ENCODE results near the gene SCNN1G.

SCNN1G gene

DNA sequence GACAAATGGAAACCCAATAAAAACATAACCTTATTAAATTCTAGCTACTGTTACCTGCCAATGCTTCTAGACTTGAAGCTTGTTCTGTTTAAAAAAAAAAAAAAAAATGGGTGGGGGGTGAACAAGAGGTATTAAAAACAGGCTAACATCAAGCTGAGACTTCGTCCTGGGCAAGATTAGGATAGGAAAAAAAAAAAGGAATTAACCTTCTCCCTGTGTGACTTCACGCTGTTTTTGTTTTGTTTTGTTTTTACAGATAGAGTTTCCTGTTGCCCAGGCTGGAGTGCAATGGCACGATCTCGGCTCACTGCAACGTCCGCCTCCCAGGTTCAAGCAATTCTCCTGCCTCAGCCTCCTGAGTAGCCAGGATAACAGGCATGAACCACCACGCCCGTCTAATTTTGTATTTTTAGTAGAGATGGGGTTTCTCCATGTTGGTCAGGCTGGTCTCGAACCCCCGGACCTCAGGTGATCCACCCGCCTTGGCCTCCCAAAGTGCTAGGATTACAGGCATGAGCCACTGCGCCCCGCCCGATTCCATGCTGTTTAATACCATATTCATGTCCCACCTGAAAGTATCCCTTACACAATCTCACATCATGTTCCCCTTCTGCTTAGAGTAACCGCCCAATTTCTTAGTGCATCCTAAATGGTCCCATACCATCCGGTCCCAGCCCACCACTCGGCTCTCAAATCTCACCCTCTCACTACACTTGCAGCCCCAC lies 35.5 kb upstream of the SCNN1G start:
- no peak for TF ChIP-seq POLR2A (IDR thresholded peaks at IDR 0.05; ENCODE audit: low read depth, low read length)
- FAIRE-seq (no peak), DNase-seq (ENCODE audit: insufficient read length, low spot score) (no peak)

DNA sequence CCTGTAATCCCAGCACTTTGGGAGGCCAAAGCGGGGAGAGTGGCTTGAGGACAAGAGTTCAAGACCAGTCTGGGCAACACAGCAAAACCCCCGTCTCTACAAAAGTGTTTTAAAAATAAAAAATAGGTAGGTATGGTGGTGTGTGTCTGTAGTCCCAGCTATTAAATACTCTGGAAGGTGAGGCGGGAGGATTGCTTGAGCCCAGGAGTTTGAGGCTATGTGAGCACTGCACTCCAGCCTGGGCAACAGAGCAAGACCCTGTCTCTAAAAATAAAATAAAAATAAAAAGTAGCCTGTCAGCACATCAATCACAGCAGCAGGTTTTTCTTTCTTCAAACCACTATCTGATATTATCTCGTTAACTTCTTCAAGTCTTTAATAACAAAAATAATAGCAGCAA lies 34.9 kb upstream of the SCNN1G start:
- DNase-seq (ENCODE audit: insufficient read length, low spot score) = no peak
- TF ChIP-seq POLR2A (IDR thresholded peaks at IDR 0.05; ENCODE audit: low read depth, low read length) = no peak
- FAIRE-seq = no peak

DNA sequence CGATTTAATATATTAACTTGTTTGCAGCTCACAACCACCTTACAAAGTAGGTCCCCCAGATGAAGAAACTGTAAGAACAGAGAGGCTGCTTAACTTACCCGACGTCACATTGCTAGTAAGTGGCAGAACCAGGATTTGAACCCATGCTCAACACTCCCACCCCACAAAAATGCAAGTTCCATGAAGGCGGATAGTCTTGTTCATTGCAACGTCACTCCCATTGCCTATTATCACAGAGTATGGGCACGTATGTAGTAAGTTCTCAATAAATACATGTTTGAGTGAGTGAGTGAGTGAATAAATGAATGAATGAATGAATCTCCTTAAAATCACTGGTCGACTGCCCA lies 34.4 kb upstream of the SCNN1G start:
- no peak for DNase-seq (ENCODE audit: insufficient read length, low spot score)
- FAIRE-seq = no peak
- TF ChIP-seq POLR2A (IDR thresholded peaks at IDR 0.05; ENCODE audit: low read depth, low read length) = no peak

GRCh38 chr16:23148513-23149266 lies 33.9 kb upstream of the SCNN1G start:
- FAIRE-seq (no peak), DNase-seq (ENCODE audit: insufficient read length, low spot score) (no peak)
- TF ChIP-seq POLR2A (IDR thresholded peaks at IDR 0.05; ENCODE audit: low read depth, low read length) = 0 out of 2 replicates have a peak, but pooled peaks have one; percentile 15

GRCh38 chr16:23149267-23149992 lies 33.1 kb upstream of the SCNN1G start, which contains the start of gene USP31:
Gene USP31 (minus strand): TSS chr16:23149452. CDS start chr16:23149270, 182 bp downstream.
- FAIRE-seq (no peak), DNase-seq (ENCODE audit: insufficient read length, low spot score) (peak; percentile 81)
- peak; percentile 54 for TF ChIP-seq POLR2A (IDR thresholded peaks at IDR 0.05; ENCODE audit: low read depth, low read length)

GRCh38 chr16:23149993-23150364 lies 32.6 kb upstream of the SCNN1G start:
- DNase-seq (ENCODE audit: insufficient read length, low spot score) (no peak), FAIRE-seq (no peak)
- TF ChIP-seq POLR2A (IDR thresholded peaks at IDR 0.05; ENCODE audit: low read depth, low read length) = no peak

DNA sequence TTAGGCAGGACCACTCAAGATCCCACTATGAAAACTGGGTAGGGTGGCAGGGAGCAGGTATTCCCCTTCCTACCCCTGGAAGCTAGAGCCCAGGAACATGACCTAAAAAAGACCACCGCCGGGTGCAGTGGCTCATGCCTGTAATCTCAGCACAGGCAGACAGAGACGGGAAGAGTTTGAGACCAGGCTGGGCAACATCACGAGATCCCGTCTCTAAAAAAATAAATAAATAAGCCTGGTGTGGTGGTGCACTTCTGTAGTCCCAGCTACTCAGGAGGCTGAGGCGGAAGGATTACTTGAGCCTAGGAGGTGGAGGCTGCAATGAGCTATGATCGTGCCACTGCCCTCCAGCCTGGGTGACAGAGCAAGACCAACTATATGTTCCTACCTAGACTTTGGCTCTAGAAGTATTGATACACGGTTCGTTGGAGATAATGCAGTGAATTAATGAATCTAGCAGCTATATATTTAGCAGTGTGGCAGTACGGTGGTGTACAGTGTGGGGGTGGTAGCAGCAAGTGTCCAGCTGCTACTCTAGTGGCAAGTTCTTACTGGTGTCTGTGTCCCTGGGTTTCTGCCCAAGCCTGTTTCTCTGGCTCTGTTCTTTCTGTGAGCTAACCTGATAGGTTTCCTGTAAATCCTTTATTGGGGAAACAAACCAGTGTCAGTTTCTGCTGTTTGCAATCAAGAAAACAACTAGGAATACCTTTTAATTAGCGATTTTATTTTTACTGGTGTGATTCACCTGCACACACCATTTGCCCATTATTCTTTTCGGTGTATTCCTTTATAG lies 30.0 kb upstream of the SCNN1G start:
- FAIRE-seq (no peak), DNase-seq (ENCODE audit: insufficient read length, low spot score) (no peak)
- no peak for TF ChIP-seq POLR2A (IDR thresholded peaks at IDR 0.05; ENCODE audit: low read depth, low read length)

DNA sequence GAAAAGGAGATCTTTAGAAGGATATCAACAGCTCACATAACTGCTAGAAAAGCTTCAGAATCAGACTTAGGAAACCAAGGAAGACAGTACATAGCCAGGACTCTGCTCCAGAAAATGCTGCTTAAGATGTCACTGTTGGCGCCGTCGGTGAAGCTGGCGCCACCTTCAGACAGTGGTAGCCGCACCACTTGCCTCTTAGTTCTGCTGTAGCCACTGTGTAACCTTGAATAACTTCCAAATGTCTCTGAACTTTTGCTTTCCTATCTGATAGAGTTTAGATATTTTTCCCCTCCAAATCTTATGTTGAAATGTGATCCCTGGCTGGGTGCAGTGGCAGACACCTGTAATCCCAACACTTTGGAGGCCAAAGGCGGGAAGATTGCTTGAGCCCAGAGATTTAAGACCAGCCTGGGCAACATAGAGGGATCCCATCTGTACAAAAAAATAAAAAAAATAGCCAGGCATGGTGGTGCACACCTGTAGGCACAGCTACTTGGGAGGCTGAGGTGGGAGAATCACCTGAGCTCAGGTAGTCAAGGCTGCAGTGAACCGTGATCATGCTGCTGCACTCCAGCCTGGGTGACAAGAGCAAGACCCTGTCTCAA lies 27.0 kb upstream of the SCNN1G start:
- DNase-seq (ENCODE audit: insufficient read length, low spot score) (no peak), FAIRE-seq (no peak)
- TF ChIP-seq POLR2A (IDR thresholded peaks at IDR 0.05; ENCODE audit: low read depth, low read length) = no peak

DNA sequence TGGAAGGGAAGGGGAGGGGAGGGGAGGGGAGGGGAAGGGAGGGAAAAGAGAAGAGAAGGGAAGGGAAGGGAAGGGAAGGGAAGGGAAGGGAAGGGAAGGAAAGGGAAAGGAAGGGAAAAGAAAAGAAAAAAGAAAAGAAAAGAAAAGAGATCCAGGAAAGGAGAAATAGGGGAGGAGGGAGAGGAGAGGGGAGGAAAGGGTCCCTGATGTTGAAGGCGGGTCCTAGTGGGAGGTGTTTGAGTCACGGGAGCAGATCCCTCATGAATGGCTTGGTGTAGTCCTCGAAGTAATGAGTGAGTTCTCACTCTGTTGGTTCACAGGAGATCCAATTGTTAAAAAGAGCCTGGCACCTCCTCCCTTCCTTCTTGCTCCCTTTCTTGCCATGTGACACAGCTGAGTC lies 26.4 kb upstream of the SCNN1G start:
- no peak for FAIRE-seq

DNA sequence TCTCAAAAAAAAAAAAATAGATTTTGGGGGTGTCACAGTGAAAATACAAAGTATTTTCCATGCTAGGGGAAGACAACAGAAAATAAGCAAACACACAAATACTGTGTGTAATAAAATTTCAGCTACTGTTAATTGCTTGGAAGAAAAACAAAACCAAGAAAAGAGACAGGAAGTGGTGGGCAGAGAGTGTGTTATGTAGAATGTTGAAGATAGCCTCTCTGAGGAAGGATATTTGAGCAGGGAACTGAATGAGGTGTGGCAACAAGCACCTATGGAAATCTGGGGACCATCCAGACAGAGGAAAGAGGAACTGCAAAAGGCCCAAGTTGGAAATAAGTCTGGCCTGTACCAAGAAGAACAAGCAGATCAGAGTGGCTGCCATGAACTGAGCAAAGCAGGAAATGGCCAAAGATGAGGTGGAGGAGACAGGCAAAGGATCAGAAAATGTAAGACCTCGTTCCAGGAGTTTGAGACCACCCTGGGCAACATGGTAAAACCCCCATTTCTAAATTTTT lies 25.5 kb upstream of the SCNN1G start:
- no peak for TF ChIP-seq POLR2A (IDR thresholded peaks at IDR 0.05; ENCODE audit: low read depth, low read length)
- DNase-seq (ENCODE audit: insufficient read length, low spot score) (no peak), FAIRE-seq (no peak)

More for the DNA sequence above, 26.4 kb upstream of the SCNN1G start:
- TF ChIP-seq POLR2A (IDR thresholded peaks at IDR 0.05; ENCODE audit: low read depth, low read length) = no peak
- no peak for DNase-seq (ENCODE audit: insufficient read length, low spot score)

- TF ChIP-seq POLR2A (IDR thresholded peaks at IDR 0.05; ENCODE audit: low read depth, low read length) = no peak
- DNase-seq (ENCODE audit: insufficient read length, low spot score) (no peak), FAIRE-seq (no peak)
These were observed 24.4 kb upstream of the SCNN1G start for GRCh38 chr16:23158114-23158513.

DNA sequence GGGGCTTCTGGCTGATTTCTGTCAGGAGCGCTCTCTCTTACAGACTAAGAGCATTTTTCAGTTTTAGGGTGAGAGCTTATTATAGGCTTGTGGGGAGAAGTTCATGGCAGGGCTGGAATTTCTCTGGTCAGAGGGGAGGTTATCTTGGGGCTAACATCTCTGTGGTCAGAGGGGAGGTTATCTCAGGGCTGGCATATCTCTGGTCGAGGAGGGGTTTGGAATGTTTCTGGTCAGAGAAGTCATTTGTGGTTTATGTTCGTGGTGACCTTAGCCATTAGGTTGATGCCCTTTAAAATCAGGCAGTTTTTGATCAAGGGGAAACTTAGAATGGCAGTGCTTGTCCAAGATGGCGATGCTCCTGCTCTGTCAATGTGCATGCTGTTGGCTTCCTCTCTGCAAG lies 22.5 kb upstream of the SCNN1G start:
- no peak for TF ChIP-seq POLR2A (IDR thresholded peaks at IDR 0.05; ENCODE audit: low read depth, low read length)
- no peak for FAIRE-seq
- no peak for DNase-seq (ENCODE audit: insufficient read length, low spot score)

GRCh38 chr16:23160574-23160973 lies 22.0 kb upstream of the SCNN1G start:
- TF ChIP-seq POLR2A (IDR thresholded peaks at IDR 0.05; ENCODE audit: low read depth, low read length) = no peak
- FAIRE-seq (no peak), DNase-seq (ENCODE audit: insufficient read length, low spot score) (no peak)

All from H54 (cell line).